HG02759 (cell line): ENCODE results near the gene FAM240B.
A peak's percentile ranks its signal among the peaks of the same experiment; 100 is the strongest.

Experiments
- ATAC-seq: cut with Tn5 transposase; IDR thresholded peaks from one replicate; pipeline ENCODE4 v1.9.1; 2021; ENCODE audit warnings: mild to moderate bottlenecking, moderate library complexity; ENCODE audit not compliant: unreplicated experiment

The FAM240B gene

GRCh38 chr9:38705917-38706316 lies 14.0 kb downstream of the FAM240B start:
- ATAC-seq: no peak

- no peak for ATAC-seq
Measured at GRCh38 chr9:38700695-38701094, 19.2 kb downstream of the FAM240B start.

DNA sequence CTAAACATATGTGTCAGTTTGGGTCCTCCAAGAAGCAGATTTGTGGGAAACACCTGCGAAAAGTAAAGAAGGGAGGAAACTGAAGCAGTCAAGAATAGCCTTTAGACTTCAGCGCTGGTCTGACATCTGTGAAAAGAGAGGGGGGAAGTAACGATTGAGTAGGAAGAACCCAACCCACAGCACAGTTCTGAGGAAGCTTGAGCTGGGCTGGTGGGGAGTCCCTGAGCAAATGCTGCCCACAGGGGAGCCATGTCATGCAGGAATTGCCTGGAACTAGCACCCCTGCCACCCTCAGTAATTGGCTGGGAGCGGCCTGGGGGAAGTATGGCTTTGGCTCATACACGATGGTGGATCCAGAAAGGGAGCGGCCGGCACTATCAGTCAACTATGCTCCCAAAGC lies 20.6 kb downstream of the FAM240B start:
- ATAC-seq: no peak

- ATAC-seq: no peak
Measured at GRCh38 chr9:38697776-38698300, 22.1 kb downstream of the FAM240B start.

GRCh38 chr9:38696999-38697398 lies 22.9 kb downstream of the FAM240B start:
- no peak for ATAC-seq

DNA sequence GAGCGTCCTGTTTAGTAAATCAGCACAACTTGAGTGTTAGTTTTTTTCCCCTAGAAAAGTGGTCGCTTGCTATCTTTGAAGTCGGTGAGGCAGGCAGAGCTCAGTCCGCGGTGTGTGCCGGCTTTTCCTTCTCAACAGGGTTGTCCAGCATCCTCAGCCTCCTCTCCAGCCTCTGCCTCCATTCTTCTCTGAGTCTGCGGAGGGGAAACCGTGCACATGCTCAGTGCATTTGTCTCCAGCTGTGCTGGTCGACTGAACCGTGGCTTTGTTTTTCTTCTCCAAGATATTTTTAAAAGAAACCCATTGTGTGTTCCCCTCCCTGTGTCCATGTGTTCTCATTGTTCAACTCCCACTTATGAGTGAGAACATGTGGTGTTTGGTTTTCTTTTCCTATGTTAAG lies 25.3 kb downstream of the FAM240B start:
- no peak for ATAC-seq

- ATAC-seq: no peak
Measured at GRCh38 chr9:38692707-38693106, 27.2 kb downstream of the FAM240B start.

DNA sequence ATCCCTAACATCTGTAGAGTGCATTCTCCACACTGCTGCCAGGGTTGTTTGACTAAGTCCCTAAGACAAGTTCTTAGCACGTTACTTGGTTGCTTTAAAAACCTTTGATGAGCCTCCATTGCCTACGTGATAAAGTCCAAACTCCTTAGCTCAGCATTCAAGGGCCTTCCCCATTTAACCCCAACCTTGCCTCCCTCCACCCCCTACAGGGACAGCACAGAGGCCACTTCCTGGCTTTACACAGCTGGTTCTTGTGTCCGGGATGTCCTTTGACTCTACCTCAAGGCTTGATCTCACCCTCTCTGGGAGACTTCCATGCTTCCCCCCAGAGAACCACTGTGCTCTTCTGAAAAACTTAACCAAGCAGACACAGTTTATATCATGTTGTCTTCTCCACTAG lies 29.4 kb downstream of the FAM240B start:
- no peak for ATAC-seq

DNA sequence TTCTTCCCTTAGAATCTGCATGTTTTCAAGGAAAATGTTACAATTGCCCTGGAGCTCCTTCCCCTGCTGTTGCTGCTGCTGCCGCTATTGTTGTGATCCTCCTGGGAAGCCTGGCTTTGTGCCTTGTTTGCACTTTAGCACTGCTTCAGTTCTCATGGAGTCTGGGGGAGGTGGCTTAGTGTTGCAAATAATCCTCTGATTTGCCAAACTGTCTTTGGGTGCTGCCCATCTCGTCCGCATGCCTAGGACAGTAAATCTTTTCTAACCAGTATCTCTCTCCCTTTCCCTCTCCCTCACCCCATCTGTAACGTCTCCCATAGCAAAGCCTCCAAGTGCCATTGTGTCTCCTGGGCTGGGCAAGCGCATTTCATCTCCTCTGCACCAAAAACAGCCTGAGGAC lies 30.3 kb downstream of the FAM240B start:
- no peak for ATAC-seq

DNA sequence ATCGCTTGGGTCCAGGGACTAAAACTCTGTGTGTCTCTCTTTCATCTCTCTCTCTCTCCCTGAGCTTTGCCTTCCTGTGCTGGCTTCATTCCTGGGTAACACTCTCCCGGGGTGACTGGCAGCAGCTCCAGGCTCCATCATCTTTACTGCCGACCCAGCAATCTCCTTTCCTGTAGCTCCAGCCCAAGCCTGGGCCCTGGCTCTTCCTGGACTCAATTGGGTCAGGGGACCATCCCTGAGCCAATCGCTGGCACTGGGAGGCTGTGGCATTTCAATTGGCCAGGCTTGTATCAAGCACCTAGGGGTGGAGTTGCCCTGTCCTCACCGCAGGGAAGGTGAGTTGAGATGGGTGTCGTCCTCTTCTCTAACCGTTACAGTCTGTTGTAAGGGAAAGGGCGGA lies 31.9 kb downstream of the FAM240B start:
- ATAC-seq: no peak

DNA sequence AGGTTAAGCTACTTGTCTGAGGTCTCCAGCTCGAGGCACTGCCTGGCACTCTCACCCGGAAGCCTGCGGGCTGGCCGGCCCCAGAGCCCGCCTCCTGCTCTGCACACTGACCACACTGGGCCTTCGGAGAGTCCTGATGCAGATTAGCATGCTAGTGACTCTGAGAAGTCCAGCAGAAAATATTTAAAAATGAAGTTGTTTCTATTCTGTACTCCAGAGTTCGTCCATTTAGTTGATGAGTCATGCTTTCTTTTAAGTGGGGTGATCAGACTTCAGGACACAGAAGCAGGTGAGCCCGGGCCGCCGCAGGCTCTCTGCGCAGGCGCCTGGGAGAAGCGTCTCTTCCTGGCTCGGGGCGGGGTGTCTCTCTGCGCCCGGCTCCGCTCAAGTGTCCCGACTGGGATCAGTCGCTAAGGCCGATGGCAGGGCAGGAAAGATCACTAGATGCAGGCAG lies 32.5 kb downstream of the FAM240B start:
- peak; percentile 60 for ATAC-seq

- no peak for ATAC-seq
Measured at GRCh38 chr9:38686933-38687332, 33.0 kb downstream of the FAM240B start.

GRCh38 chr9:38685535-38685934 lies 34.4 kb downstream of the FAM240B start:
- ATAC-seq: no peak

DNA sequence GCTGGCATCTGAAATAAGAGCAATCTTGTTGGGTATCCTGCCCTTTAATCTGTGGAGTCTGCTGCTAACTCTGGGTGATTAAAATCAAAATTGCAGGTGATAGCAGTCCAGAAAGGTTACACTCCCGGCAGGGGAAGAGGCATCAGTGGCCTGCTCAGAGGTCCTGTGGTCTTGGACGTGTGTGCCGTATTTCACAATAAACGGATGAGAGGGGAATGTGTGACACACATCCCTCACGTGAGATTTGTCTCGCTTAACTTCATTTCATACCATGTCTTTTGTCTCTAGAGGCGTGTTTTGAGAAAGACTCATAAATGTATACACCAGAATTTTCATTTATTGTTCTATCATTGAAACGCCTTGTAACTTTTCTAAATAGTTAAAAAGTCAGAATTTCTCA lies 36.6 kb downstream of the FAM240B start:
- no peak for ATAC-seq

- ATAC-seq: no peak
Measured at GRCh38 chr9:38682713-38683112, 37.2 kb downstream of the FAM240B start.

DNA sequence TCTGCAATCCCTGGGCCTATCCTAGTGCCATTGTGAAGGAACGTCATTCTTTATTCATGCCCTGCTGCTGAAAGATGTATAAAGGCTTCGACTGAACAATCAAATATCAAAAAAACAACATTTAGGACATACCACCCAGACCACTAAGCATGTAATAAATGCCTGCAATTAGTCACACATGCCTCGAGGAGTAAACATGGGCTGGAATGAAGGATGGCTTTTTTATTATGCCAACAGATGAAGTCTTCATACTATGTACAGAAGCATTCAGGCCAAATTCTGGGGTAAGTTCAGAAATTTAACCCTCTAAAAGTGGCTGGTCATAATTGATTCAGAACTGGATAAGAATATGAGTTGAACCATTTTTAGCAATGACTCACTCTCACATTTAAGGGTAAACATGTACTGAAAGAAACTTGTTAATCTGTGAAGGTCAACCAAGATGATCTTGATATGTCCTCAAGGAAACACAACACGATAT lies 38.1 kb downstream of the FAM240B start:
- ATAC-seq: no peak

- ATAC-seq: no peak
Measured at GRCh38 chr9:38680837-38681445, 39.0 kb downstream of the FAM240B start.

- ATAC-seq: no peak
Measured at GRCh38 chr9:38677660-38678303, 42.2 kb downstream of the FAM240B start.

DNA sequence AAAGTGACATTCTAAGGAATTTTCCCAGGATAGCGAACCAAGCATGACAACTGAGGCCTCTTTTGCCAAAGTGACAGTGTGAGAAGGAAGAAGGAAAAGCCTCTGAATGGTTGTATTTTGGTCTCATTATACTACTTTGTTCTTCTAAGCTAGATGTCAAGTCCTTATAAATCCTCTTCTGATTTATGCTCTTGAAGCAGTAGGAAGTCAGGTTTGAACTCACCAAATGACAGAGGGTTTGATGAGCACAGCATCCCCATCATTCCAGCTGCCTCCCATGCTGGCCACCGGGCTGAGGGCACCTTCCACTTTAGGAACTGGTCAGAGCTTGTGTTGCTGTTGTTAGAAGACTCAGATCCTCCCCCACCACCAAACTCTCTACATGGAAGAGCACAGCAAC lies 44.1 kb downstream of the FAM240B start:
- ATAC-seq: no peak

GRCh38 chr9:38675211-38675610 lies 44.7 kb downstream of the FAM240B start:
- ATAC-seq: no peak

DNA sequence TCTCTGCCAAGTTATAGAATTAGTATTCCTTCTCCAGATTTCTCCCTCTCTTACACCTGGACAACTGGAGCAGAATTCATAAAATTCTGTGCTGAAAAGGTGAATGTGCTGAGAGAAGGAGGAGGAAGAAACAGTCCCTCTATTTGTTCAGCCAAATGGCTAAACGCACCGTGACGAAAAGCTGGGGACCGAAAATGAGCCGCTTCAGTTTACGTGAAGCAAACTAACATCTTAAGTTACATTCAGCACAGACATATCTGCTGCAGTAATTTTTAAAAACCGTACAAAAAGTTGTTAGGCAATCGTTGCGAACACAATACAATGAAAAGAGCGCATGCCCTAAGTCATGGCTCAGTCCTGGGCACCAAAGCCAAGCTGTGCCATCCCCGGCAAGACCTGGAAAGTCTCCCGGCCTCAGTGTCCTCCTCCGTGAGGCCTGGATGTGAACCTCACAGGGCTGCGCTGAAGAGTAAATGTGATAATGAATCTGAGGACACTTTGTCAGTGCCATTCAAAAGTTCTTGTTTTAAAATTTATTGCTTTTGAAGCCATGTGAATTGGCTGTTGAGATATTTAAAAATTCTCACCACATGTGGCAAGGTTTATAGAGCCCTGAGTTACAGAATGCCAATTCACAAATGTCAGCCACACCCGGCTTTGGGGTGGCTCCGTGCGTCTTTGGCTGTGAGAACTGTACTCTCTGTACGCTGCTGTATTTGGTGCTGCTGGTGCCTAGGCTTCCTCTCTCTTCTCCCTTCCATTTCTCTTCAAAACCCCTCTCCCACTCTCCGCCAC lies 46.3 kb downstream of the FAM240B start:
- ATAC-seq: no peak

GRCh38 chr9:38671748-38672147 lies 48.2 kb downstream of the FAM240B start:
- ATAC-seq: peak; percentile 47
